HG03460 (cell line): ENCODE measurements around the gene SCO2.

ENCODE experiments used
- ATAC-seq: cut with Tn5 transposase; IDR thresholded peaks from one replicate; pipeline ENCODE4 v1.9.1; 2021; ENCODE audit not compliant: unreplicated experiment

SCO2 gene

DNA sequence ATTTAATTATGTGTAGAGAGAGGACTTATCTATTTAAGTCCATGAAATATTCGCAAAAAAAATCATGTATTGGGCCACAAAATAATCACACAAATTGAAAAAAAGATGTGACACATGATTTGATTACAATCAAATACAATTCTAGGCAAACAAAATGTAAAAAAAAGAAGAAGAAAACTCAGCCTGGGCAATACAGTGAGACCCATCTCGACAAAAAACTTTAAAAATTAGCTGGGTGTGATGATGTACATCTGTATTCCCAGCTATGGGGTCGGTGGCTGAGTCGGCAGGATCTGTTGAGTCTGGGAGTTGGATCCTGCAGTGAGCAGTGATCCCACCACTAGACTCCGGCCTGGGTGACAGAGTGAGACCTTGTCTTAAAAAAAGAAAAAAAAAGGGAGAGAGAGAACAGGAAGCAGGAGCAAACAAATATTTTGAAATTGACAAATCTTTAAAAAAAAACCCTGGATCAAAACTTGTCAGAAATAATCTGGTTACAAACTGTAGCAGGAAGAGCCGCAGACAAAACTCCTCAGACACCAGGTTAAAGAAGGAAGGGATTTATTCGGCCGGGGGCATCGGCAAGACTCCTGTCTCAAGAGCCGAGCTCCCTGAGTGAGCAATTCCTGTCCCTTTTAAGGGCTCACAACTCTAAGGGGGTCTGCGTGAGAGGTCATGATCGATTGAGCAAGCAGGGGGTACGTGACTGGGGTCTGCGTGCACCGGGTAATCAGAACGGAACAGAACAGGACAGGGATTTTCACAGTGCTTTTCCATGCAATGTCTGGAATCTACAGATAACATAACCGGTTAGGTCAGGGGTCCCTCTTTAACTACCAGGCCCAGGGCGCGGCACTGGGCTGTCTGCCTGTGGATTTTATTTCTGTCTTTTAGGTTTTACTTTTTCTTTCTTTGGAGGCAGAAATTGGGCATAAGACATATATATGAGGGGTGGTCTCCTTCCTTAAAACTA, 7.7 kb upstream of the SCO2 start:
- no peak for ATAC-seq

- no peak for ATAC-seq
Measured at GRCh38 chr22:50531962-50532674, 6.7 kb upstream of the SCO2 start.

GRCh38 chr22:50531546-50531961, 6.2 kb upstream of the SCO2 start:
- ATAC-seq, result no peak

GRCh38 chr22:50530877-50531545, 5.6 kb upstream of the SCO2 start:
- no peak for ATAC-seq

- ATAC-seq, result no peak
Measured at GRCh38 chr22:50530580-50530876, 5.1 kb upstream of the SCO2 start.

- peak; percentile 19 for ATAC-seq
Measured at GRCh38 chr22:50529897-50530579, 4.6 kb upstream of the SCO2 start, which contains the start of gene TYMP. TSS of gene TYMP (minus strand) at chr22:50530012. CDS start at chr22:50529709, 303 bp downstream.

DNA sequence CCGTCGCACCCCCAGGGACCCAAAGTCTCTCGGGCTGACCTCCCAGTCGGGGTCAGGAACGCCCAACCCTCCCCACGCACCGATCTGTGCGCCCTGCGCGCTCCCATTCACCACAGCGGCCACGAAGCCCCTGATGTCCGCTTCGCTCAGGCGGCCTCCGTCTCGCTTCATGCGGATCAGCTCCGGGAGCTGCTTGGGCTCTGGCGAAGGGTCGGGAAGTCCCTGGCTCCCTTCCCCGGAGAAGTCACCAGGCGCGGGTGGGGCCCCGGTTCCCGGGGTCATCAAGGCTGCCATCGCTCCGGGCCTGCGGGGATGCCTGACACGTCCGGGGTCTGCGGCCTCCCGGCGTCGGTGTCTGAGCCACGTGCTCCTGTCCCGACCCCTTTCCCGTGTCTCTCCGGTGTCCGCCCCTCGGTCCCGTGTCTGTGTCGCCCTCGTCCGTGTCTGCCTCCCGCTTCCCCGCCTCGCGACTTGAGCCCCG, 4.1 kb upstream of the SCO2 start:
- no peak for ATAC-seq

- ATAC-seq, result no peak
Measured at GRCh38 chr22:50528682-50529415, 3.5 kb upstream of the SCO2 start.

- ATAC-seq, result no peak
Measured at GRCh38 chr22:50527921-50528681, 2.7 kb upstream of the SCO2 start.

- ATAC-seq, result no peak
Measured at GRCh38 chr22:50526834-50527801, 1.7 kb upstream of the SCO2 start.

- ATAC-seq, result peak; percentile 27
Measured at GRCh38 chr22:50526108-50526833, 873 bp upstream of the SCO2 start.

DNA sequence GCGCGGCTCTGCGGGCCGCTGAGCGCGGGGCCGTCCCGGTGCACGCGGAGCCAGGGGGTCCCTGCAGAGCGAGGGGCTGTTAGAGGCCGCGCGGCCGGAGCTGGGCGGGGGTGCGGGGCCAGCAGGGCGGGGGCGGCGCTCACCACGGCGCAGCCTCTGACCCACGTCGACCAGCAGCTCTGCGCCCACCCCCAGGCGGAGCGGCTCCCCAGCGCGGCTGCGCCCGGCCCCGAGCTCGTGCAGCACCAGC, 385 bp upstream of the SCO2 start:
- ATAC-seq, result peak; percentile 13

DNA sequence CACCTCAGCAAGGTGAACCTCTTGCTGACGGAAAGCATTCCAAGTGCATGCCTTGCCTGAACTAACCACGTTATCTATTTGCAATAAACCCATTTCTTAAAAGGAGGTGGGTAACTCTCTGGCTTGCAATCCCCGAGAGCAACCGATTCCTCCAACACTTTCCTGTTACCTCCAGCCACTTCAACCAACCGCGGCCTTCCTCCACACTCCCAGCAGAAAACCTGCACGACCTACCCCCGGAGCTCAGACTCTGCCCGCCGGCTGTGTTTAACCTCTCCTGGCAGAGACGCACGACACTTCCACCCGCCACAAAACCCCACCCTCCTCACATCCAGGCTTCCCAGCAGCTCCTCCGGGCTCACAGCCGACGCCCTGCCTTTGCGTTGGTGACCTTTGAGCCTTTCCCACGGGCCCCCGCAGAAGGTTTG, 708 bp downstream of the SCO2 start:
- ATAC-seq, result no peak

- no peak for ATAC-seq
Measured at GRCh38 chr22:50523806-50524675, 1.4 kb downstream of the SCO2 start.

DNA sequence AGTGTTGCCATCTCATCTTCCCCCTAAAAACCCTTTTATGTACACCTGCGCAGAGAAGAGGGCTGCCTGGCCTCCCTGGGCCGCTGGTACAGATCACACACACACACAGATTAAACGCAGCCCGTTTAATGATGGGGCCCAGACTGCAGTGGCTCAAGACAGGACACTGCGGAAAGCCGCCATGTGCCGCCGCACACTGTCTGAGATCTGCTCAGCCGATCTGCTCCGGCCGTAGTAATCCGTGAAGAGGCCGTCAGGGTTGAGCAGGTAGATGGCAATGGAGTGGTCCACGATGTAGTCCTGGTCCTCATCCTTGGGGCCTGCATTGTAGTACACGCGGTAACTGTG, 2.0 kb downstream of the SCO2 start:
- no peak for ATAC-seq

DNA sequence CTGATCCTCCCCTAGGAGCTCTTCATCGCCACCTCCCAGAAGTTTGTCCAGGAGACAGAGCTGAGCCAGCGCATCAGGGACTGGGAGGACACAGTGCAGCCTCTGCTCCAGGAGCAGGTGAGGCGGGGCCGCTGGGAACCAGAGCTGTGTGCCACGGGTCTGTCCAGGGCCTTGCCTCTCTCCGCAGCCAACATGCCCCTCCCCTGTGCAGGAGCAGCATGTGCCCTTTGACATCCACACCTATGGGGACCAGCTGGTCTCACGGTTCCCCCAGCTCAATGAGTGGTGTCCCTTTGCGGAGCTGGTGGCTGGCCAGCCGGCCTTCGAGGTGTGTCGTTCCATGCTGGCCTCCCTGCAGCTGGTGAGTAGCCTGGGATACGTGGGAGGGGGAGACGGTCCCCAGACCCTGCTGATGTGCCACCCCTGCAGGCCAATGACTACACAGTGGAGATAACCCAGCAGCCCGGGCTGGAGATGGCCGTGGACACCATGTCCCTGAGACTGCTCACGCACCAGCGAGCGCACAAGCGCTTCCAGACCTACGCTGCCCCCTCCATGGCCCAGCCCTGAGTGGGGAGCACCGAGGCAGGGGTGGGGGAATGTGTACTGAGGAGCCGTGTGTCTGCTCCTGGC, 2.5 kb downstream of the SCO2 start:
- ATAC-seq, result no peak
